ENCODE measurements around the gene PRRG4.
"Not testable (repeated sequence)": the region's sequence is repeated elsewhere in the genome, so short reads cannot be mapped to it uniquely, and the experiment has no call there.

- TF ChIP-seq, protein P1, sequence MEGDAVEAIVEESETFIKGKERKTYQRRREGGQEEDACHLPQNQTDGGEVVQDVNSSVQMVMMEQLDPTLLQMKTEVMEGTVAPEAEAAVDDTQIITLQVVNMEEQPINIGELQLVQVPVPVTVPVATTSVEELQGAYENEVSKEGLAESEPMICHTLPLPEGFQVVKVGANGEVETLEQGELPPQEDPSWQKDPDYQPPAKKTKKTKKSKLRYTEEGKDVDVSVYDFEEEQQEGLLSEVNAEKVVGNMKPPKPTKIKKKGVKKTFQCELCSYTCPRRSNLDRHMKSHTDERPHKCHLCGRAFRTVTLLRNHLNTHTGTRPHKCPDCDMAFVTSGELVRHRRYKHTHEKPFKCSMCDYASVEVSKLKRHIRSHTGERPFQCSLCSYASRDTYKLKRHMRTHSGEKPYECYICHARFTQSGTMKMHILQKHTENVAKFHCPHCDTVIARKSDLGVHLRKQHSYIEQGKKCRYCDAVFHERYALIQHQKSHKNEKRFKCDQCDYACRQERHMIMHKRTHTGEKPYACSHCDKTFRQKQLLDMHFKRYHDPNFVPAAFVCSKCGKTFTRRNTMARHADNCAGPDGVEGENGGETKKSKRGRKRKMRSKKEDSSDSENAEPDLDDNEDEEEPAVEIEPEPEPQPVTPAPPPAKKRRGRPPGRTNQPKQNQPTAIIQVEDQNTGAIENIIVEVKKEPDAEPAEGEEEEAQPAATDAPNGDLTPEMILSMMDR (conservative IDR thresholded peaks at IDR 0.05), result not testable (repeated sequence)
- TF ChIP-seq ZFX (IDR thresholded peaks at IDR 0.05), result not testable (repeated sequence)
Observed at GRCh38 chr11:32868752-32869151, 39.0 kb downstream of the PRRG4 start.

Data from C4-2B (cell line).